ENCODE measurements around the gene RBM38. TPM values are rescaled to one million over a fixed set of nuclear protein-coding genes. Genes with fewer than 3 reads are reported as not detected.

Gene RBM38
- total RNA-seq, 2 experiments from 2014 or later: 142 to 144 TPM

- H3K36me3 Mint-ChIP-seq: peaks cover 66% of the 10 kb centered on the region
- H3K4me1 Mint-ChIP-seq: peaks cover 61% of the 10 kb centered on the region
- peak overlapping the region; percentile 99 for H3K27ac Mint-ChIP-seq
- peak overlapping the region; percentile 86 for H3K4me3 Mint-ChIP-seq
- no peaks in the 10 kb centered on the region for H3K9me3 Mint-ChIP-seq
- H3K27me3 Mint-ChIP-seq: no peaks in the 10 kb centered on the region
- DNase-seq: peak; percentile 58
Measured at GRCh38 chr20:57400821-57401564, 9.8 kb downstream of the RBM38 start.

- peak overlapping the region; percentile 86 for H3K4me3 Mint-ChIP-seq
- H3K36me3 Mint-ChIP-seq: peaks cover 62% of the 10 kb centered on the region
- H3K27ac Mint-ChIP-seq: peak overlapping the region; percentile 99
Measured at GRCh38 chr20:57401565-57401918, 10.3 kb downstream of the RBM38 start.

DNA sequence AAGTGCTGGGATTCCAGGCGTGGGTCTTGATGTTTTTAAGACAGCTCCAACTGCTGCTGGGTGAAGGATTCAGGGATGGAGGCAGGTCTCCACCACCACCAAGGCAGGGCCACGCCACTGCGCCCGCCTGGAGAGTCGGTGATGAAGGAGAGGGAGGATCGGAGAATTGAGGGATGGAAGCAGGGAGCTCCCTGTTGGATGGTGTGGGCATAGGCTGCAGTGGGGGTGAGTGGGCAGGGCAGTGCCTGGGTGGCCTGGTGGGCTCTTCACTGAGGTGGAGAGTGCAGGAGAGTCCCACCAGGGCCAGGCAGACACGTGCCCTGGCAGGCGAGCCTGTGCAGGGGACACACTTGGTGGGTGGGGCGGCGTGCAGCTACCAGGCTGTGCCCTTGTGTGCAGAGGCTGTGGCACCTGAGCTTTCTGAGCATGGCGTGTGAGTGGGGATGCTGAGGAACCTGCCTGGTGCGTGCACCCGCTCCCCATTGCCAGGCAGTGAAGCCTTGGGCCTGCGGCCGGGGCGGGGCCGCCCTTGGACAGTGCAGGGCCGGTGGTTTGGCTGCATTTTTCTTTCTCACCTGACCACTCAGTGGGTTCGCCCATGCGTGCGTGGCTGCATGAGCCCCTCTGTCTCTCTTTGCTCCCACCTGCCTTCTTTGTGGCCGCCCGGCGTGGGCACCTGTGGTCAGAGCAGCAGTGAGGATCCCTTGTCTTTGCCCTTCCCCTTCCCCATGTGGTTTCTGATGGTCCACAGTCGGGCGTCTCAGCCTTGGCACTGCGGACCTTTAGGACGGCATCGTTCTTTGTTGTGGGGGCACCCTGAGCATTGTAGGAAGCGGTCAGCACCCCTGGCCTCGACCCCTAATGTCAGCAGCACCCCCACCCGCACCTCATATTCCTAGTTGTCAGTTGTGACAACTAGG, 11.3 kb downstream of the RBM38 start:
- Mint-ChIP-seq H3K36me3 (peaks cover 55% of the 10 kb centered on the region), H3K4me1 (peaks cover 47% of the 10 kb centered on the region), H3K27ac (peak overlapping the region; percentile 99), H3K4me3 (no peak overlapping the region), H3K9me3 (no peaks in the 10 kb centered on the region), H3K27me3 (no peaks in the 10 kb centered on the region)
- no peak for DNase-seq

More at GRCh38 chr20:57401565-57401918, 10.3 kb downstream of the RBM38 start:
- Mint-ChIP-seq H3K9me3 (no peaks in the 10 kb centered on the region), H3K27me3 (no peaks in the 10 kb centered on the region), H3K4me1 (peaks cover 57% of the 10 kb centered on the region)
- DNase-seq: no peak

- H3K4me1 Mint-ChIP-seq: peaks cover 40% of the 10 kb centered on the region
- H3K27me3 Mint-ChIP-seq: no peaks in the 10 kb centered on the region
- H3K36me3 Mint-ChIP-seq: peaks cover 53% of the 10 kb centered on the region
- H3K27ac Mint-ChIP-seq: peak overlapping the region; percentile 42
- H3K9me3 Mint-ChIP-seq: no peaks in the 10 kb centered on the region
- DNase-seq: no peak
- H3K4me3 Mint-ChIP-seq: no peak overlapping the region
Measured at GRCh38 chr20:57403216-57403615, 12.0 kb downstream of the RBM38 start.

DNA sequence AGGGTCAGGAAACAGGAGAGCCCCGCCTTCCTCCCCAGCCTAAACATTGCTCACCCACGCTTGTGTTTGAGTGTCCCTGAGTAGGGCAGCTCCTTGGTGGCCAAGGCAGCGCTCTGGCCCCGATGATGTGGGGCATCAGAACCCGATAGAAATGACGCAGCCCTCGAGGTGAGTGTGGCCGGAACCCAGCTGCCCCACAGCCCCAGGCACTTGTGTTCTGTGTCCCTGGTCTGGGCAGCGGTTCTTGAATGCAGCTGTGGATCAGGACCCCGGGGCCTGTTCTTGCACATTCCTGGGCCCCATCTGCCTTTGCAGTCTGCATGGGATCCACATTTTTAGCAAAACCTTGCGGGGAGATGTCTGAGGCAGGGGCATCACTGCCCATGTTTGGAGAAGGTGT, 12.8 kb downstream of the RBM38 start:
- H3K27me3 Mint-ChIP-seq: no peaks in the 10 kb centered on the region
- H3K36me3 Mint-ChIP-seq: peaks cover 47% of the 10 kb centered on the region
- no peak overlapping the region for H3K4me3 Mint-ChIP-seq
- no peaks in the 10 kb centered on the region for H3K9me3 Mint-ChIP-seq
- peak overlapping the region; percentile 29 for H3K27ac Mint-ChIP-seq
- DNase-seq: no peak
- peaks cover 34% of the 10 kb centered on the region for H3K4me1 Mint-ChIP-seq

DNA sequence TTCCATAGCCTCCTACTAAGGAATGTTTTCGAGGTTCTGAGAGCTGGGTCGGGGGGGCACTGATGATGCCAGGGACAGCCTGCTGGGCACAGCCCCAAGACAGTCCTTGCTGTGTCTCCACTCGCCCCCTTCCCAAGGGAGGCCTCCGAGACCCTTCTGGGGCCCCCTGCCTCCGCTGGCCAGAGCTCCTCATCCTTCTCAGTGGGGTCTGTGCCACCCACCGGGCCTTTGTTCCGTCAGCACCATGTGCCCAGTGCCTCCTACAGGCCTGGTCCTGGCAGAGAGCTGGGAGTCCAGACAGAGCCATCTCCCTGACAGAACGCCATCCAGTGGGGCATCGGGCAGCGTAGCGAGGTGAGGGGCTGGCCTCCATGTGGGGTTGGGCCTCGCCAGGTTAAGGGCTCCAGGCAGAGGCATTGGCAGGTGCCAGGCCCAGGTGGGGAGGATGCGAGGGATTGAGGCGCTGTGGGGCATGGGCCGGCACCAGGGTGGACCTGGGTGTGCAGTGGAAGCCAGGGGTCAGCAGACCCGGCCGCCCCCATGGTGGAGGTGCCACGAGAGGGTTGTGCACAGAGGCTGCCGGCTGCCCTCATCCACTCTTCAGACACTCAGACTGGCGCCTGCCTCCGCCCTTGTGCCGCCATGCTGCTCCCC, 13.3 kb downstream of the RBM38 start:
- peaks cover 43% of the 10 kb centered on the region for H3K36me3 Mint-ChIP-seq
- H3K27ac Mint-ChIP-seq: no peak overlapping the region
- peaks cover 29% of the 10 kb centered on the region for H3K4me1 Mint-ChIP-seq
- H3K4me3 Mint-ChIP-seq: no peak overlapping the region
- H3K9me3 Mint-ChIP-seq: no peaks in the 10 kb centered on the region
- DNase-seq: no peak
- H3K27me3 Mint-ChIP-seq: no peaks in the 10 kb centered on the region

DNA sequence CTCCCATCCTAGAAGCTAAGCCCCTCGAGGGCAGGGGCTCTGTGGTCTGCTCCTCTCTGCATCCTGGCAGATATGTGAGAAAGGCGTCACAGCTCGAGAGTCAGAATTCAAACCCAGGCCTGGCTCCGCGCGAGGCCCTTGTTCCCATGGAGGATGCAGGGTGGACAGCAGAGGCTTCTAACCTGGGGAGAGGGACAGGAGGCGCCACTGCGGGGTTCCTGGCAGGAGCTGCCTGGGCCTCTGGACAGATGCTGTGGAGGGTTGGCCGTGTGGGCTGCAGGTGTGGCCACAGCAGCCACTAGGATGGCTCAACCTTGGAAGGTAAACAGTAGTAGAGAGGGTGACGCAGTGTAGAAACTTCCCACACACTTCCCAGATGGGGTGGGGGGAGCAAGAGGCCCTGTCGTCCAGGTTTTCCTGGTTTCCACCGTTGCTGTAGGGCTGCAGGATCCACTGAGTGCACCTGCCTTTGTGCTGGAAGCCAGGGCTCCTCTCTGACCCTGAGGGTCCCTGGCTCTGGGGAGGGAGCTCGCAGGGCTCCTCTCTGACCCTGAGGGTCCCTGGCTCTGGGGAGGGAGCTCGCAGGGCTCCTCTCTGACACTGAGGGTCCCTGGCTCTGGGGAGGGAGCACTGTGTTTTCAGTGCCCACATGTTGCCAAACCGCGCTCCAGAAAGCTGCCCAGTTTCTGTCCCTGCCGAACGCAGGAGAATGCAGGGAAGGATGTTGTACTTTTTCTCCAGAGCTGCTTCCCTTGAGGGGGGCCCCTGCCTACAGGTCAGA, 14.2 kb downstream of the RBM38 start:
- H3K4me3 Mint-ChIP-seq: no peak overlapping the region
- H3K27ac Mint-ChIP-seq: peak overlapping the region; percentile 42
- no peaks in the 10 kb centered on the region for H3K9me3 Mint-ChIP-seq
- no peak for DNase-seq
- peaks cover 40% of the 10 kb centered on the region for H3K36me3 Mint-ChIP-seq
- H3K27me3 Mint-ChIP-seq: no peaks in the 10 kb centered on the region
- peaks cover 27% of the 10 kb centered on the region for H3K4me1 Mint-ChIP-seq

GRCh38 chr20:57407541-57407956, 16.4 kb downstream of the RBM38 start:
- Mint-ChIP-seq H3K36me3 (peaks cover 22% of the 10 kb centered on the region), H3K27me3 (no peaks in the 10 kb centered on the region), H3K4me3 (no peak overlapping the region), H3K4me1 (peaks cover 11% of the 10 kb centered on the region), H3K27ac (peak overlapping the region; percentile 45), H3K9me3 (no peaks in the 10 kb centered on the region)
- no peak for DNase-seq

DNA sequence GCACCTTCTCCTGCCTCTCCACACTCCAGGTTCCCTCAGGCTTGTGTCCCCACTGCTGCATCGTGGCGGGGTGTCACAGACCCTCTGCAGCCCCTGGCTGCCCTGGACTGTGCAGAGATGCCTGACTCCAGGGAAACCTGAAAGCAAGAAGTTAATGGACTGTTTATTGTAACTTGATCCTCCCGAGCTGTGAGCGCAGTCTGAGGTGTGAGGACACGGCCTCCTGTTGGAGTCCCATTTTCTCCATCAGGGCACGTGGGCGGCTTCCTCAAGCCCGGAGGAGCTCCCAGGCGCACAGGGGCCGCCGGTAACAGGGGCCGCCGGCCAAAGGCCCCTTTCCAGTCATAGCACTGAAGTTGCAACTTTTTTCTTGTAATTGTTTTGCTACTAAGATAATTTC, 16.9 kb downstream of the RBM38 start:
- peaks cover 8% of the 10 kb centered on the region for H3K4me1 Mint-ChIP-seq
- H3K9me3 Mint-ChIP-seq: no peaks in the 10 kb centered on the region
- no peak overlapping the region for H3K4me3 Mint-ChIP-seq
- H3K27ac Mint-ChIP-seq: no peak overlapping the region
- no peaks in the 10 kb centered on the region for H3K27me3 Mint-ChIP-seq
- DNase-seq: no peak
- peaks cover 18% of the 10 kb centered on the region for H3K36me3 Mint-ChIP-seq

- Mint-ChIP-seq H3K27ac (no peak overlapping the region), H3K4me3 (no peak overlapping the region), H3K36me3 (peaks cover 17% of the 10 kb centered on the region), H3K9me3 (no peaks in the 10 kb centered on the region), H3K4me1 (peaks cover 8% of the 10 kb centered on the region), H3K27me3 (no peaks in the 10 kb centered on the region)
- DNase-seq: no peak
Measured at GRCh38 chr20:57408536-57409233, 17.5 kb downstream of the RBM38 start.

- Mint-ChIP-seq H3K4me1 (peaks cover 8% of the 10 kb centered on the region), H3K27me3 (no peaks in the 10 kb centered on the region), H3K36me3 (peaks cover 15% of the 10 kb centered on the region), H3K4me3 (no peak overlapping the region), H3K9me3 (no peaks in the 10 kb centered on the region), H3K27ac (no peak overlapping the region)
- no peak for DNase-seq
Measured at GRCh38 chr20:57409316-57409671, 18.1 kb downstream of the RBM38 start.

GRCh38 chr20:57409672-57410397, 18.6 kb downstream of the RBM38 start:
- Mint-ChIP-seq H3K27ac (no peak overlapping the region), H3K4me1 (peaks cover 6% of the 10 kb centered on the region), H3K9me3 (no peaks in the 10 kb centered on the region), H3K4me3 (no peak overlapping the region), H3K36me3 (peaks cover 14% of the 10 kb centered on the region), H3K27me3 (no peaks in the 10 kb centered on the region)
- no peak for DNase-seq

DNA sequence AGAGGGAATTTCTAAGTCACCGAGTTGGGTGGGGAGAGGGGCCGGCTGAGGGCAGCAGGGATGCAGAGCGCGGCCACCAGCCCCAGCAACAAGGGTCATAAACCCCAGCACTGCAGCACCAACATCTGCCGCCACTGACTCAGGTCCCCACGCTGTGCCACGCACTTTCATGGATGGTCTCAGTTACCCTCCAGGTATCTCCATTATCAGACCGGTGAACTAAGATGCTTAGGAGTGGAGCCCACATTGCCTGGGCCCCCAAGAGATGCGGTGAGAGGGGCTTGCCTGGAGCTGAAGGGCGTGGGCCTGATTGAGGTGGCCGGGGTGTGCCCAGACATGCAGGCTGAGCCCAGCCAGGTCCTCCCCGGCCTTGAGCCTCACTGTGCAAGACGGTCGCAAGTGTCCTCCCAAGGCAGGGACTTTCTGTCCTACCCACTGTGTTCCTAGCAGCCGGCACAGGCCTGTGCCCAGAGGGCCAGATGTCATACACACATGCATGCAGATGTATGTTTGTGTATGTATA, 19.3 kb downstream of the RBM38 start:
- H3K4me3 Mint-ChIP-seq: no peak overlapping the region
- H3K27me3 Mint-ChIP-seq: no peaks in the 10 kb centered on the region
- H3K36me3 Mint-ChIP-seq: peaks cover 9% of the 10 kb centered on the region
- no peak overlapping the region for H3K27ac Mint-ChIP-seq
- H3K4me1 Mint-ChIP-seq: peaks cover 6% of the 10 kb centered on the region
- DNase-seq: no peak
- no peaks in the 10 kb centered on the region for H3K9me3 Mint-ChIP-seq
